Endothelial cell of umbilical vein (primary cell): ENCODE data around the gene ITGA2.

Experiments used
- GATA2 ChIP-seq: IDR thresholded peaks from 2 replicates; pipeline ENCODE4 v1.7.0; 2011; ENCODE audit warnings: low read depth, mild to moderate bottlenecking, moderate library complexity, mixed read lengths, low read length; ENCODE audit not compliant: insufficient read length, insufficient read depth
- JUN ChIP-seq: IDR thresholded peaks from 2 replicates; pipeline ENCODE4 v1.6.1; 2011; ENCODE audit warnings: borderline replicate concordance, low read depth; ENCODE audit not compliant: insufficient read length, insufficient read depth
- MYC ChIP-seq: IDR thresholded peaks from one replicate; pipeline ENCODE4 v1.6.1; 2011; ENCODE audit warnings: mild to moderate bottlenecking, low read depth, low read length
- POLR2A ChIP-seq: IDR thresholded peaks from 2 replicates; pipeline ENCODE4 v1.6.1; 2012; ENCODE audit warnings: low read depth, mild to moderate bottlenecking, control low read depth, low read length
- POLR2AphosphoS5 ChIP-seq: IDR thresholded peaks from 2 replicates; pipeline ENCODE4 v1.6.1; 2012; ENCODE audit warnings: low read depth, mild to moderate bottlenecking, control low read depth, low read length, moderate library complexity; ENCODE audit not compliant: insufficient read depth
- TF ChIP-seq, protein P1 (sequence below), 2 donors: IDR thresholded peaks; 1 replicate in 1 of 2; 2 replicates in 1 of 2; pipeline ENCODE4 v1.5.1; 2011; ENCODE audit warnings: low read length in 2 of 2, mild to moderate bottlenecking in 2 of 2, moderate library complexity in 2 of 2, control low read depth in 1 of 2, inconsistent platforms in 1 of 2, low read depth in 1 of 2; ENCODE audit not compliant: insufficient read depth in 1 of 2; ENCODE audit errors: extremely low read depth in 1 of 2

DNA sequence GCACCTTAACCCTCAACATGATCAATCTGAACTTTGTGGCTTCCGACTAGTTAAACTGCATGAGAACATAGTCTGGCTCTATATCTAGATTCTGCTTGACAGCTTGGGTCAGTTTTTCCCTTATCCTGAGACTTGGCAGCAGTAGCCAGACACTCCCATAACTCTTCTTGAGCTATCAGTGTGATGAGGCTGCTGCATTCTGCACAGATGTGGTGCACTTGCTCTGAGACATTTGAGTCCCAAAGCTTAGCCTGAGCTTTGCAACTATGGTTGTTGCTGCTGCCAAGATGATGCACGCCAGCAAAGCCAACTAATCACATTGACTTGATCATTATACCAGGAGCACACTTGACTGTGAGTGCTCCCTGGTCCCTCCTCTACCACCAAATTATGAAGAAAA, 84.2 kb downstream of the ITGA2 start:
- TF ChIP-seq, protein P1, sequence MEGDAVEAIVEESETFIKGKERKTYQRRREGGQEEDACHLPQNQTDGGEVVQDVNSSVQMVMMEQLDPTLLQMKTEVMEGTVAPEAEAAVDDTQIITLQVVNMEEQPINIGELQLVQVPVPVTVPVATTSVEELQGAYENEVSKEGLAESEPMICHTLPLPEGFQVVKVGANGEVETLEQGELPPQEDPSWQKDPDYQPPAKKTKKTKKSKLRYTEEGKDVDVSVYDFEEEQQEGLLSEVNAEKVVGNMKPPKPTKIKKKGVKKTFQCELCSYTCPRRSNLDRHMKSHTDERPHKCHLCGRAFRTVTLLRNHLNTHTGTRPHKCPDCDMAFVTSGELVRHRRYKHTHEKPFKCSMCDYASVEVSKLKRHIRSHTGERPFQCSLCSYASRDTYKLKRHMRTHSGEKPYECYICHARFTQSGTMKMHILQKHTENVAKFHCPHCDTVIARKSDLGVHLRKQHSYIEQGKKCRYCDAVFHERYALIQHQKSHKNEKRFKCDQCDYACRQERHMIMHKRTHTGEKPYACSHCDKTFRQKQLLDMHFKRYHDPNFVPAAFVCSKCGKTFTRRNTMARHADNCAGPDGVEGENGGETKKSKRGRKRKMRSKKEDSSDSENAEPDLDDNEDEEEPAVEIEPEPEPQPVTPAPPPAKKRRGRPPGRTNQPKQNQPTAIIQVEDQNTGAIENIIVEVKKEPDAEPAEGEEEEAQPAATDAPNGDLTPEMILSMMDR (IDR thresholded peaks at IDR 0.05; ENCODE audit: extremely low read depth in 1 of 2, insufficient read depth in 1 of 2, low read depth in 1 of 2, low read length in 2 of 2) = no peak
- TF ChIP-seq POLR2A = no peak
- no peak for TF ChIP-seq JUN
- TF ChIP-seq GATA2 = no peak
- TF ChIP-seq POLR2AphosphoS5 = no peak
- TF ChIP-seq MYC = no peak
